ENCODE results near the gene CCP110.

DNA sequence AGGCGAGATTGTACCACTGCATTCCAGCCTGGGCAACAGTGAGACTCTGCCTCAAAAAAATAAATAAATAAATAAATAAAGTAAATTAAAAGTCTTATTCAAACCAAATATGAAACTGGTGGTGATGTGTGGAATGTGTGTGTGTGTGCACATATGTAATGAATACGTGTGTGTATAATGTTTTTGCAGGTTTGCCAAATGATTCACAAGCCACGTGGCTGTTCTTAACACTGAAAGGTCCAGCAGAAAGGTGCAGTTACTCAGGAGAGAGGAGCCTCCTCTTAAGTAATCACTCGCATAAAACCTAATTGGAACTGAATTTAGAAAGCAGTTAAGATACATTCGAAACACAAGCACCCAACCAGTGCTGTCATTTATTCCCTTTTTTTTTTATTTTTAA lies 24.7 kb upstream of the CCP110 start:
- TF ChIP-seq CTCF (IDR thresholded peaks at IDR 0.05), result no peak
- TF ChIP-seq POLR2A (IDR thresholded peaks at IDR 0.05), result no peak

Data from body of pancreas (tissue), 4 donors.